ENCODE results near the gene DNAH6.

DNA sequence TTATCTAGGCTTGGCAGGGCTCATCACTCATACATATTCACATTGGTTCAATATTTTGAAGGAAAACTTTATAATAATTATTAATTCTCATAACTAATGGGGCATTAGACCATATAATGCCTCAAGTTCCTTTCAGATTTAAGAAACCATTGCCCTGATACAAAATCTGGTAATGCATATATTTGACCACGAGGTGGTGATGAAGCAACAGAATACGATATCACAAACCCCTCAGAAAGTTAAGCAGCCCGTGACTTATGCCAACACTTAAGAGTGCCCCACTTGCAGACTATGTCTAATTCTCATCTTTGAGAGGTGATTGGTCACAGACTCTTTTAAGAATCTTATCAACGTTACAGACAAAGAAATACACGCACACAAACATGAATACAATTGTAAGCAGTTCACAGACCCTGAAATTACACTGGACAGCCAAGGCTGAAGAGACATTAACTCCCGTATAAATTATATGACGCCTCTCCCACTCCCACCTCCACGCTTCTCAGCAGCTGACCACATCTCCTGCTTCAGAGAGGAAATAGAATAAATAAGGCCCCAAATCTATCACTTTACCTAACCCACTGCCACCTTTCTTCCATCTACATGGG, 20.7 kb upstream of the DNAH6 start:
- no peak for TF ChIP-seq HDAC6 (IDR thresholded peaks at IDR 0.05; ENCODE audit: low read depth, low read length)
- TF ChIP-seq, protein P1, sequence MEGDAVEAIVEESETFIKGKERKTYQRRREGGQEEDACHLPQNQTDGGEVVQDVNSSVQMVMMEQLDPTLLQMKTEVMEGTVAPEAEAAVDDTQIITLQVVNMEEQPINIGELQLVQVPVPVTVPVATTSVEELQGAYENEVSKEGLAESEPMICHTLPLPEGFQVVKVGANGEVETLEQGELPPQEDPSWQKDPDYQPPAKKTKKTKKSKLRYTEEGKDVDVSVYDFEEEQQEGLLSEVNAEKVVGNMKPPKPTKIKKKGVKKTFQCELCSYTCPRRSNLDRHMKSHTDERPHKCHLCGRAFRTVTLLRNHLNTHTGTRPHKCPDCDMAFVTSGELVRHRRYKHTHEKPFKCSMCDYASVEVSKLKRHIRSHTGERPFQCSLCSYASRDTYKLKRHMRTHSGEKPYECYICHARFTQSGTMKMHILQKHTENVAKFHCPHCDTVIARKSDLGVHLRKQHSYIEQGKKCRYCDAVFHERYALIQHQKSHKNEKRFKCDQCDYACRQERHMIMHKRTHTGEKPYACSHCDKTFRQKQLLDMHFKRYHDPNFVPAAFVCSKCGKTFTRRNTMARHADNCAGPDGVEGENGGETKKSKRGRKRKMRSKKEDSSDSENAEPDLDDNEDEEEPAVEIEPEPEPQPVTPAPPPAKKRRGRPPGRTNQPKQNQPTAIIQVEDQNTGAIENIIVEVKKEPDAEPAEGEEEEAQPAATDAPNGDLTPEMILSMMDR (IDR thresholded peaks at IDR 0.05; ENCODE audit: control extremely low read depth in 1 of 3, insufficient read depth in 1 of 3, low read depth in 1 of 3, low read length in 3 of 3) = peak in 2 of 3 experiments; percentile 63; a peak in 3 of 4 replicates
- no peak for TF ChIP-seq POLR2AphosphoS5 (IDR thresholded peaks at IDR 0.05; ENCODE audit: low read depth, low read length)
